HUDEP-2 (cell line): ENCODE data around the gene SLC25A39.

Experiments used
- DNase-seq, 76 experiments: peaks; one replicate each; lab custom pipeline; 2025; ENCODE audit not compliant: unreplicated experiment in 76 of 76; lab: John Stamatoyannopoulos, UW

The SLC25A39 gene

DNA sequence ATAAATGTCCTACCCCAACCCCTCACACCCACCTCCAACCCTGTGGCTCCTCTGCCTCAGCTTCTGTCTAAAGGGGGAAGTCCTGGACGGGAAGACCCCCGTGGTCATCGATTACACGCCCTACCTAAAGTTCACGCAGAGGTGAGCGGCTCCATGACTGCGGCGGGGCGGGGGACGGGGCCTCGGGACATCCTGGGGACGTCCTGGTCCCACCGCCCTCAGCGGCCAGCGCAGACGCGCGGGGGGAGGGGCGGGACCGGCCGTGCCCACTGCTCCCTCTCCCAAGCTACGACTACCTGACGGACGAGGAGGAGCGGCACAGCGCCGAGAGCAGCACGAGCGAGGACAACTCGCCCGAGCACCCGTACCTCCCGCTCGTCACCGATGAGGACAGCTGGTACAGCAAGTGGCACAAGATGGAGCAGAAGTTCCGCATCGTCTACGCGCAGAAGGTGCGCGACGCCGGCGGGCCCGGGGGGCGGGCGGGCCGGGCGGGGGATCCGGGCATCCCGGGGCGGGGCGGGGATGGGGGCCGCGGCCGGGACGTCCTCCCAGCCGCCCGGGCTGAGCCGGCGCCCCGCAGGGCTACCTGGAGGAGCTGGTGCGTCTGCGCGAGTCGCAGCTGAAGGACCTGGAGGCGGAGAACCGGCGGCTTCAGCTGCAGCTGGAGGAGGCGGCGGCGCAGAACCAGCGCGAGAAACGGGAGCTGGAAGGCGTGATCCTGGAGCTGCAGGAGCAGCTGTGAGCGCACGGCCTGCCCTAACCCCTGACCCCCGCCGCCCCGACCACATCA lies 9.6 kb downstream of the SLC25A39 start:
- DNase-seq: peak in 15 of 76 experiments; percentile 10 to 51 (median 23)

DNA sequence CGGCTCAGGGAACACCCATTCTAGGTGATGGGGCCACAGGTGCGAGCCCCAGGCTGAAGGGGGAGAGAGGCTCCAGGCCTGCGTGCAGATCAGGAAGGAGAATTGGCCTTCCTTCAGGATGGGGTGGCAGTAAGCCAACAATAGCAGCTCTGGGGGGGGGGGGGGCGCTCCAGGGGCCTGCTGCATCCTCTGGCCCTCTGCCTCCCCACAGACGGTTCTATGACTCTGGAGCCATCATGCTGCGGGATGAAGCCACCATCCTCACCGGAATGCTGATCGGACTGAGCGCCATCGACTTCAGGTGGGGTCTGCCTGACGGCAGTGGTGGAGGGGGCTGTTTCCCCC lies 10.1 kb downstream of the SLC25A39 start:
- DNase-seq: no peak

DNA sequence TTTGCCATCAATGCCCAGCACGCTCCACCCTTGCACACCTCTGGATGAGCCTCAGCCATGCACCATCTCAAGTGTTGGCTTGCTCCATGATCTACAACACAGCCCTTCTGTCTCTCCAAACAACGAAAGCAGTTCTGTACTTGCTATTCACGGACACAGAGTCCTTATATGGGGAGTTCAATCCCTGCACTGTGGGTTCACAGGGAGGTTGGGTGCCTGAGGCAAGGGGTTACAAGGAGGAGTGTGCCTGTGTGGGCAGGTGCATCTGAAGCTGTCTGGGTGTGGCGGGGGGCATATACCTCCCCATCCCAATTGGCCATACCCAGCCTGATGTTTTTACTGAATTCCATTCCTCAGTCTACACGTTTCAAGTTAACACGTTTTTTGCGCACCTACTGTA lies 10.6 kb downstream of the SLC25A39 start:
- no peak for DNase-seq

DNA sequence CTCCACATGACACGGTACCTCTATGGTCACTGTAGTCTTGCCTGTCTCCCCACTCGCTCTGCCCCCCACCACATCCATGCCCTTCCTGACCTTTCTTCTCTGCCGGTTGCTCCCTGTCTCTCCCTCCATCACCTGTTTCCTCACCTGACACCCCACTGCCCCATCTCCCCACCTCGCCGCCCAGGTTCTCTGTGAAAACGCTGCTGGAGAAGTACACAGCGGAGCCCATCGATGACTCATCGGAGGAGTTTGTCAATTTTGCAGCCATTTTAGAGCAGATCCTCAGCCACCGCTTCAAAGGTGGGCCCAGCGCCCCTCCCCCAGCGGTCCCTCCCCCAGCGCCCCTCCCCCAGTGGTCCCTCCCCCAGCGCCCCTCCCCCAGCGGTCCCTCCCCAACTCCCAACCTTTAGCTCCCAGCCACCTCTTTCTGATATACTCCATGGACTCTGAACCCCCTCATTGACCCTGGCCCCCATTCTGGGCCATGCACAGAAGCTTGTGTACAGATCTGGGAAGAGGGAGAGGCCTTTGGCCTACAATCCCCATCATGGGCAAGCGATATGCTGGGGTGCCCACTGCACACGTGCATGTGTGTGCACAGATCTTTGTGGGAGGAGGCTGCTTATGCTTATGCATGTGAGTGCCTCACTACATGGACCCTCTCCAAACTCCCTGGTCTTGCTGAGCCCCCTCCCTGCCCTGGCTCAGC lies 12.1 kb downstream of the SLC25A39 start:
- no peak for DNase-seq

DNA sequence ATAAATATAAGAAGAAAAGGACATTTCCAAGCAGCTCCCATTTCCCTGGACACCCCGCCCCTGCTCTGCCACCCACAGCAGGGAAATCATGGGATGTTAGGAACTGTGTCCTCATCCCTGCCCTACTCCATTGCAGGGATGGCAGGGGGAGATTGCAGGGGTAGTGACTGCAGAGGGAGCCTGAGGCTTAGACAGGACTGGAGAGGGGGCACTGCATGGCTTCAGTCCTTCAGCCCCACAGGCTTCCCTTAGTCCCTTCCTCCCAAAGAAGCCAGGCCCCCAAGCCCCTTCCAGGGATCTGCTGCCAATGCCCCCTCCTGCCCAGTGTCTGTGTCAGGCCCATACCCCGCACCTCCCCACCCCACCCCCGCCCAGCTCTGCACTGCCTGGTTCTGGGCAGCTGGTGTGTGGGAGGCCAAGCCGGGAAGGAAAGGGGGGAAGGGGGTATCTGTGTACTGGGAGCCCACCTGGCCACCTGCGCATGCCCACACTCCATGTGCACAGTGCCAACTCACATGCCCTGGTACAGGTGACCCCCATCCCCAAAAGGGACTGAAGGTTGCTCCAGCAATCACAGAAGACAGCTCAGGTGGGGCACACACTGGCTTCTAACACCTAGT lies 13.0 kb downstream of the SLC25A39 start:
- DNase-seq: no peak

DNA sequence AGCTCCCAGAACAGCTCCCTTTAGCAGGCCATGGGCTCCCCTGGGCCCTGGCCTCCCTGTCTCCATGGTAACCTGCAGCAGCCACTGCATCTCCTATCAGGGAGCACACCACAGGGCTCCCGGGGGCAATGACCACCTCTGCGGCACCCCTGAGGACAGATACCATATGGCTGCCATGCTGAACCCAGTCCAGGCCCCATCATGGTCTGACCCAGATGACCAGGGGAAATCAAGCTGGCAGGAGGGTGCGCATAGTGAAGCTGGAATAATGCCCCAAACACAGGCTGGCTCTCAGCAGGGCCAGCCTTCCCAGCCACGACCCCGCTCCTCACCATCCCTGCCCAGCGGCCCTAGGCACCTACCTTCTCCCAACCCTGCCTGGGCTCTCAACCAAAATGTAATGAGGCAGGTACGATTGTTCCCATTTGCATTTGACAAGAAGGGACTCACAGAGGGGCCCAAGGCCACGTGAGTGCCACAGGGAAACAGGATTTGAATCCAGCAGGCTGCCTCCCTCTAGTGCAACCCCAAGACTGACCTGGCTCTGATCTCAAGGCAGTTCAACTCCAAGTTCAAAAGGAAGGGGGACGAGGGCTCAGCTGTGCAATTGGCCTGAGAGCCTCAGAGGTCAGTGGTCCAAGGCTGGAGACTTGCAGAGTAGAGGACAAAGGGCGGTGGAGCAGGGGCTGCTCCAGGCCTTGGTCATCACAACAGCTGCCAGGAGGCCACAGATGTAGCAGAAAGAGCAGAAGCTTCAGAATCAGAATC lies 13.8 kb downstream of the SLC25A39 start:
- no peak for DNase-seq

DNA sequence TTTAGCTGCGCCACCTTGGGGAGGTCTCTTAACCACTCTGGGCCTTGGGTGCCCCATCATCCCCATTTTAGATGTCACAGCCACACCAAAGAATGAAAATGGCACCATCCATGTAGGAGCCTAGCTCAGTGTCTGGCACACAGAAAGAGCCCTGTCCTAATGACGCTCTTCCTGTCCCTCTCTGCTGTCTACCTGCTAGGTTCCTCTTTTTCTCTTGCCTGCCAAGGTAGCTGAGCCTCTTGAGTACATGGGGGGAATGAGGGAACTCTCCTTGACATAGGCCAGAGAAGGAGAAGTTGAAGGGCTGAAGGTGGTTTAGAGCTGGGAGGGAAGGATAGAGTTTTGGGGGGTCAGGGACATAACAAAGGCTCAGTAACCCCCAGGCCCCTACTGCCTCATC lies 14.4 kb downstream of the SLC25A39 start:
- DNase-seq: no peak

DNA sequence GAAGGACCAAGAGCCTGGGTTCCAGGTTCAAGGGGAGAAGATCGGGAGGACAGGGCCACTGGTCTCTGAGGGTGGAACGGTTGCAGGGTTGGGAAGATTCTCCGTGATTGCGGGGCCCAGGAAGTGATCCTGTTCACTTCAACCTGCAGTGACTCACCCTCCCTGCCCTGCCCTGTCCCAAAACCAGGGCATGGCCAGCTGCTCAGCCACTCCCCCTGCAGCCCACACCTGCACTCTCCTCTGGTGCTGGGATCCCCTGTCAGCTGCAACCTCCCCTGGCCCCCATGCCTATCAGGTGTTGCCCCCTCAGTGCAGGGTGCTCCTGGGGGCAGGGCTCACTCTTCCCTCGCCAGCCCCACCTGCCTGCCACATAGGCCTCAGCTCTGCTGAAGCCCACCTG lies 15.2 kb downstream of the SLC25A39 start:
- no peak for DNase-seq

DNA sequence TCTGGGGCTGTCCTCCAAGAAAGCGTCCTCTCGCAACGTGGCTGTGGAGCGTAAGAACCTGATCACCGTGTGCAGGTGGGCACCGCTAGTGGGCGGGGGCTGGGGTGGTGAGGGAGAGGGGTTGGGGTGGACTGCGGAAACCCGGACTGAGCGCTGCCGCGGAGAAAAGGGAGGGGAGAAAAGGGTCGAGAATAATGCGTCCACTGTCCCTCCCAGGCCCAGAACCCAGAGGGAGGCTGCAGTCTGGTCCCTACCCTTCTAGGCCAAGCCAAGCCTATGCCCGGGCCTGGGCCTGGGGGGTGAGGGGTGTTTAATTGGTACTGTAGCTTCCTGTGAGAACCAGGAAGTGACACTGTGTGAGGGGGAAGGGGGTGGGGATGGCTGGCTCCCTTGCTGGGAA lies 15.8 kb downstream of the SLC25A39 start:
- no peak for DNase-seq

DNA sequence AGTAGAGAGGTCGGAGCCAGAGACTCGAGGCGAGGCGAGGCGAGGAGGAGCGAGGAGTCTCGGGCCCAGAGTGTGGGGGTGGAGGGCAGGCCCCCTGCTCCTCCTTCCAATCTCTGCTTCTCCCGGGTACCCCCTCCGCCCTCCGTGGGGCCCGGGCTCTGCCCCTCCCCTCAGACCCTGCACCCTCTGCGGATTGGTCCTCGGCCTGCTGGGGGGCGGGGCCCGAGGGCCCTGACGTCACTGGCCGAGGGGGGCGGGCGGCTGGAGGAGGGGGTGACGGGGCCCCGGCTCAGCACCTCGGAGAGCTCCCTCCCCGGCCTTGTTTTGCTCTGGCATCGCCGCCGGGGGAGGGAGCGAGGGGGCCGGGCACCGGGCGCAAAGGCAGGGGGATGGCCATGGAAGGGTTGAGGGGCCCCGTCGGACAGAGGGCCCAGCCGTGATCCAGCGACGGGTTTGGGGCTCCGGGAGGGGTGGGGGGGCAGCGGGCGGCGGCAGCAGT lies 16.3 kb downstream of the SLC25A39 start, which contains the start of gene RUNDC3A:
Gene RUNDC3A (plus strand): TSS at position 282 of the 499 bp plus-strand sequence. CDS start 232 bp downstream, outside the sequence.
- DNase-seq: peak in 62 of 76 experiments; percentile 14 to 83 (median 64)

DNA sequence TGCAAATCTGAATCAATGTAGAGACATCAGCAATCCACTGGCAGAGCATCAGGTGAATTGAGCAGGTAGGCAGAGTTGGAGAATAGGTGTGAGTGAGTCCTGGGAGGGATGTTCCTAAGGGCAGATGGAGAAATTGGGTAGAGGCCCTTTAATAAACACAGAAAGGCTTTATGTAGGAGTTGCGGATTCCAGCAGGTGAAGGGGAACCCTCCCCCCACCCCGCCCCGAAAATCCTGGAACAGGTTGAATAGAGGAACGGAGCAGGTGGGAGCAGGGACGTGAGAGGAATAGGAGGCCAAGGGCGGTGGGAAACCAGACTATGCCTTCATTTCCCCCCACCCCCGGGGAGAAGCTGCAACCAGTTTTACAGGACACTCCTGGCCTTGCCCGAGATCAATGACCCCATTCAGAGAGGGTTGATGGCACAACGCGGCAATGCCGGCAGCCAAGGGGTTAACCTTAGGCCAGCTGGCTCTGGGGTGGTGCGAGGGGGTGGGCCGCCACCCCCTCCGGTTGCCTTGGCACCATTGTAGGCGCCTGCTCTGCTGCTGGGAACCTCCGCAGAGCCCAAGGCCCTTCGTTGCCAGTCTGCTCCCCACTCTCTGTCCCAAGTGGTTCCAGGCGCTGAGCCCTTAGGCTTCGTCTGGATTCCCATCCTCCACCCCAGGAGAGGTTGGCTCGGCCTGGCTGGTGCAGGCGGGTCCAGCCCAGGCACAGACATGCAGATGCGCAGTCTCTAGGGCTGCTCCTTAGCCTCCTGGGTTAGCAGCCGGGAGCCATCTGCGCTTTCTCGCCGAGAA lies 17.0 kb downstream of the SLC25A39 start:
- peak in 2 of 76 experiments; percentile 19 to 31 for DNase-seq

DNA sequence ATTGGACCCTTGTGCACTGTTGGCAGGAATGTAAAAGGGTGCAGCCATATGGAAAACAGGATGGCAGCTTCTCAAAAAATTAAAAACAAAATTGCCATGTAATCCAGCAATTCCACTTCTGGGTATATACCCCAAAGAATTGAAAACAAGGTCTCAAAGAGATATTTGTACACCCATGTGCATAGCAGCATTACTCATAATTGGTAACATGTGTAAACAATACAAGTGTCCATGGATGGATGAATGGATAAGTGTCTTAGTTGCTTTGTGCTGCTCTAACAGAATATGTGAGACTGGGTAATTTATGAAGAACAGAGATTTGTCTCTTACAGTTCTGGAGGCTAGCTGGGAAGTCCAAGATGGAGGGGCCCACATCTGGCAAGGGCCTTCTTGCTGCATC lies 20.0 kb downstream of the SLC25A39 start:
- DNase-seq: no peak

DNA sequence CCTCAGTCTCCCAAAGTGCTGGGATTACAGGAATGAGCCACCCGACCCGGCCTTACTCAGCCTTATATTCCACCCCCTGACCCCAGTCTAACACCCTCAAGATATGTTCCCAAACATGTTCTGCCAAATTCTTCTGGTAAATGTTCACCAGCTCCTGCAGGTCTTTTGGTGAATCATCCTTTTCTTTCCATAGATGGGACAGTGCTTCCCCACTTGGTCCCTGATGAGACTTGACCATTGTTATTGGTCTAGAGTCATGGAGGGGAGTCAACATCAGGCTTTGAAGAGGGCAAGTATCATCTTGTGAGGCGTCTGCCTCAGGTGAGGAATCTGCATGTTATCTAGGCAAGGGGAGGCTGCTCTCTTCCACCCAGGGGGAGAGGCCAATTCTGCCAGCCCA lies 26.6 kb downstream of the SLC25A39 start:
- no peak for DNase-seq

DNA sequence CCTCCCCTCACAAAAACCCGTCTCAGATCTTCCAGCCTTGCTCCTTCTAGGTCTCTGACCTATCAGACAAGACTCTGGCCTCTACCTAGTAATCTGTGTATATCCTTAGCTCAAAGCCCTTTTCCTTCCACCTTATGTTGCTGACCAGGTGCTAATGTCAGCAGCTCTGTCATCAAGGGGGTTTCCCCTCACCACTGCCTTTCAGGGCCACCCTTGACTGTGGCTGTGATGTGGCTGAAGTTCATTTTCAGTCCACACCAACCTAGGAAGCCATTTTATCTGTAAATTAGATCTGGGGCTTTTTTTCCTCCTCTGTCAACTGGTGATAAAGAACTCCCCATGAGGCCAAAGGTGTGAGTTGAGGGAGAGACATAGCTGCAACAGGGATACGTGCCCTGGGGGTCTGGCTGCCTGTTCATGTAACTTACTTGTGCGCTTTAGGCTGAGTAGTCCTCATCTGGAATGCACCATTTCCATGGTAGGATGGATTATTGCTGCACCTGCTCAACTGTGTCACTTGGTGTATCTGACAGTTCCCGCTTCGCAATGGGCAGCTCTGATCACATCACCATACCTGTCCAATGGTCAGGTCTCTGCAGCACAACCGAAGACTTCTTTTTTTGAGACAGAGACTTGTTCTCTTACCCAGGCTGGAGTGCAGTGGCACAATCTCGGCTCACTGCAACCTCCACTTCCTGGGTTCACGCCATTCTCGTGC lies 31.0 kb downstream of the SLC25A39 start:
- no peak for DNase-seq

DNA sequence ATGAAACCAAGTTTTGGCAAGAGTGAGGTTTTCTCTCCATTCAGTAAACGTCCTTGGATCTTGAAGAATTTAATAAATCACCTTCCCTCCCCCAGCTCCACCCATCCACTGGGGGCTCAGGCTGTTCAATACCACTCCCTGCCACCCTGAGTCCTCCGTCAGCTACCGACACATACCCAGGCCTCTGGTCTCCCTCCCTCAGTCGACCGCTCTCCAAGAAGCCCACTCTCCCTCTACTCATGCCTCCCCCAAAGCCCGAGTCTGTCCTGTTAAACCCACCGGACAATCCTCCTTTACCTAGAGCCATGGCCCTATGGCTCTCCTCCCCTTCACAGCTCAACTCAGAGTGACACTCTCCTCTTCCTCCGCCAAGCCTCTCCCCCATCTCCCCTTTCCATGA lies 37.0 kb downstream of the SLC25A39 start:
- peak in 5 of 76 experiments; percentile 6 to 65 (median 51) for DNase-seq

DNA sequence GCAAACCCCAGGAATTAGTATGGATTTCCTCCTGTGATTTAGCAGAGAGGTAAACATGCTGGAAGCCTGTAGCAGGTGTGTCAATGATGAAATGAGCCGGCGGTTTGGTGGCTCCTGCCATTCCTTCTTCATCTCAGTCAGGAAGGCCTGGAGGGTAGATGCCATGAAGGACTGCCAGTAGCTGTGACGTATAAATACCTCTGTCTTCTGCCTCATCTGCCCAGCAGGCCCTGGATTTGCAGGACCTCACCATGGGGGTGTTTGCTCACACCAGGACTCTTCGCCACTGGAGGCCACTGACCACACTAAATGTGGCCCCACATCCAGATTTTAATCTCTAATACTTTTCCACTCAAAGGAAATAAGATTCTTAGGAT lies 40.6 kb downstream of the SLC25A39 start:
- peak in 1 of 76 experiments; percentile 23 for DNase-seq

DNA sequence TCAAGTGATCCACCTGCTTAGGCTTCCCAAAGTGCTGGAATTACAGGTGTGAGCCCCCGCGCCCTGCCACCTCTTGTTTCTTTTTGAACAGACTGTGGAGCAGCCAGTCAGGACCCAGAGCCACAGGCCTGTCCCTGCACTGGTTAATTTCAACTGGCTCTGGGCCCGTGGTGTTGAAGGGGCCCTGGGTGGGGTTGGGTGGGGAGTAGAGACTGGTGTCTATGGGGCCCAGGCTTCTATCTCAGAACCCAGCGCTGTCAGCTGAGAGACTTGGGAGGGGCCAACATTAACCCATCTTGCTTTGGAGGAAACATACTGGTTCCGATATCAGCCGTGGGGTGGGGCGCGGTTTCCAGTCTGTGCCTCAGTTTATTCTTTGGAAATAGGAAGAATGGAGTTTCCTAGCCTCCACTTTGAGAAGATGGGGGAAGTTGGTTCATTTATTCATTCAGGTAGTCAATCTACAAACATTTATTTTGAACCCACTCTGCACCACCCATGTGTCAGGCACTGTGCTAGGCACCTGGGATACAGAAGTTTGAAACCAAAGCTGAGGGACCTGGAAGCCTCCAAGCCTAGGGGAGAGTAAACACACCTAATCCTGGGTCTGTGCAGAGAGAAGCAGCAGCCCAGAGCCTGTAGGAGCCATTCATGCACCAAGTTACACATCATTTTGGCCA lies 41.1 kb downstream of the SLC25A39 start:
- DNase-seq: peak in 74 of 76 experiments; percentile 44 to 95 (median 84)

DNA sequence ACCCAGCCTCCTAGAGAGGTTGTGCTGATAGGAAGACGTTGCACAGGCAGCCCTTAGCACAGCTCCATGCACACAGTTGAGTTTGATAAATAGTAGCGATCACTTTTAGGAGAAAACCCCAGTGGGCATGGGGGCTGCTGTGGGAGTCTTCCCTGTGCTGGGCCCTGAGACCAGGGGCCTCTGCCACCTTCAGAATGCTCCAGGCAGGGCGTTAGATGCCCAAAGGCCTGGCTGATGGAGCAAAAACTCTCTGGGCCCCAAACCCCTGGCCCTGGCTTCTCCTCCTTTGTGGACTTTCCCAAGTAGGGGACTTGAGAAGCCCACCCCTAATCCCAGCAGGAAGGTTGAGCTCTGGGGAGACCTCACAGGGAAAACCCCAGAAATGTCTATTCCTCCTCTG lies 42.4 kb downstream of the SLC25A39 start:
- DNase-seq: peak in 7 of 76 experiments; percentile 9 to 64 (median 50)

DNA sequence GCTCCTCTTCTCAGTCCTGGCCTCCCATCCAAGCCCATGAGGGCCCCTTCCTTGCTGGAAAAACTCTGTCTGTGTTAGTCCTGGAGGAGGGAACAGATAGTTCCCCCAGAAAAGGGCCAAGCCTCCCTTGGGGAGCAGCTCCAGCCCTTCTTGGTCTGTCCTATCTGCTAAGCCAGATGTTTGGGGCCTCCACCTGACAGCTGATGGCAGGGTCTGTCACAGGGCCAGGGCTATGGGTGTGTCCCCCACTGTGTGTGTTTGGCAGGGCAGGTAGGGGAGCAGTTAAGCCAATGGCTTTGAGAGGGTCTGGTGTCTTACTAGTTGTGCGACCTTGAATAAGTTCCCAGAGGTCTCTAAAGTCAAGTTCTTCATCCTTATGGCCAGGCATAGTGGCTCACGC lies 43.1 kb downstream of the SLC25A39 start:
- peak in 75 of 76 experiments; percentile 32 to 93 (median 80) for DNase-seq
